K562 (cell line): ENCODE measurements around the gene ZNF646. TPM values are rescaled to one million over a fixed set of nuclear protein-coding genes. Genes with fewer than 3 reads are reported as not detected.

Experiments used
- ATAC-seq: fragments of 200-7000 bp; cut with Tn5 transposase; 3 replicates; pipeline ENCODE4 v1.9.1; 2020; ENCODE audit warnings: moderate library complexity
- BruUV-seq: library from RNA; stranded (reverse); fragments of 400-500 nt; replicated peaks from 2 replicates; lab custom pipeline; 2021; lab: Mats Ljungman, UMichigan
- CTCF ChIA-PET: fragments of 300-600 bp; formaldehyde crosslinking; extraction: SDS; loops from one replicate; lab custom pipeline; 2021; ENCODE audit warnings: low intra/inter-chr PET ratio; lab: Yijun Ruan, JAX
- POLR2A ChIA-PET: fragments of 300-600, 350-650 bp; sonication (Branson Sonifier 250); formaldehyde crosslinking; extraction: SDS; loops from one replicate; lab custom pipeline; 2021; ENCODE audit warnings: antibody characterized with exemption, inconsistent platforms; lab: Yijun Ruan, JAX
- DNase-seq, 4 experiments: peaks; one replicate each; pipeline versions ENCODE4 v3.0.0 to v3.0.0-alpha.2; 2011 to 2018; ENCODE audit warnings: low spot score in 3 of 4, mixed read lengths in 3 of 4; ENCODE audit errors: extremely low read depth in 1 of 4
- FAIRE-seq: peaks from 2 replicates; lab custom pipeline; 2011; peaks lifted over from hg19 to GRCh38; lab: Jason Lieb, UNC
- H2AFZ ChIP-seq: 2 replicates; pipeline ENCODE4 v1.6.0; 2011; ENCODE audit warnings: low read depth, low read length, control low read depth, inconsistent platforms
- H3K27ac ChIP-seq: fragments of 200-600 bp; 3 replicates; pipeline ENCODE4 v1.8.0; 2011; ENCODE audit warnings: low read depth, mild to moderate bottlenecking, control low read depth, inconsistent platforms, low read length, moderate library complexity, mixed read lengths; ENCODE audit errors: extremely low read depth
- H3K27me3 ChIP-seq, 2 experiments: fragments of 300-600 bp in 1 of 2; 2 replicates in 1 of 2; 3 replicates in 1 of 2; pipeline versions ENCODE4 v1.6.0 to v1.8.0; 2011; ENCODE audit warnings: inconsistent platforms in 2 of 2, low read length in 2 of 2, mild to moderate bottlenecking in 1 of 2, mixed read lengths in 1 of 2, moderate library complexity in 1 of 2; ENCODE audit not compliant: control insufficient read depth in 2 of 2, insufficient read depth in 2 of 2
- H3K36me3 ChIP-seq: fragments of 300-600 bp; 3 replicates; pipeline ENCODE4 v1.8.0; 2011; ENCODE audit warnings: mild to moderate bottlenecking, low read length, inconsistent platforms; ENCODE audit not compliant: control insufficient read depth, insufficient read depth
- H3K4me1 ChIP-seq, 2 experiments: fragments of 200-600 bp in 1 of 2; replicated peaks in 1 of 2; 2 replicates in 1 of 2; 3 replicates in 1 of 2; pipeline versions ENCODE4 v1.5.1 to v1.8.0; 2011; ENCODE audit warnings: inconsistent platforms in 2 of 2, low read length in 2 of 2, mild to moderate bottlenecking in 1 of 2, mixed read lengths in 1 of 2, moderate library complexity in 1 of 2; ENCODE audit not compliant: control insufficient read depth in 2 of 2, insufficient read depth in 2 of 2
- H3K4me2 ChIP-seq: 2 replicates; pipeline ENCODE4 v1.6.1; 2011; ENCODE audit warnings: low read length, control low read depth, inconsistent platforms, mixed read lengths; ENCODE audit not compliant: insufficient read depth
- H3K4me3 ChIP-seq: fragments of 200-600 bp; sonication (generic), shearing (Covaris generic); 2 replicates; pipeline ENCODE4 v1.5.1; 2016; ENCODE audit warnings: control low read depth, inconsistent platforms
- H3K79me2 ChIP-seq: fragments of 200-600 bp; 3 replicates; pipeline ENCODE4 v1.8.0; 2011; ENCODE audit warnings: low read length, inconsistent platforms; ENCODE audit not compliant: control insufficient read depth, insufficient read depth
- H3K9ac ChIP-seq, 2 experiments: 2 replicates each; pipeline versions ENCODE4 v1.6.0 to v1.6.1; 2011; ENCODE audit warnings: low read depth in 2 of 2, low read length in 2 of 2, control low read depth in 1 of 2, inconsistent platforms in 1 of 2, mild to moderate bottlenecking in 1 of 2, mixed read lengths in 1 of 2; ENCODE audit not compliant: insufficient read depth in 1 of 2
- H3K9me1 ChIP-seq: one replicate; pipeline ENCODE4 v1.6.0; 2011; ENCODE audit warnings: inconsistent platforms, mild to moderate bottlenecking, low read length, moderate library complexity; ENCODE audit not compliant: control insufficient read depth, insufficient read depth
- H3K9me3 ChIP-seq: replicated peaks from 2 replicates; pipeline ENCODE4 v1.5.1; 2011; ENCODE audit warnings: low read depth, low read length, inconsistent platforms; ENCODE audit not compliant: control insufficient read depth, insufficient read depth
- H4K20me1 ChIP-seq: replicated peaks from 2 replicates; pipeline ENCODE4 v1.6.1; 2011; ENCODE audit warnings: low read length, inconsistent platforms, mixed read lengths; ENCODE audit not compliant: control insufficient read depth, insufficient read depth
- CBX2 ChIP-seq: fragments of 200-600 bp; sonication (generic); IDR thresholded peaks from one replicate; pipeline ENCODE4 v1.6.1; 2012; ENCODE audit warnings: mild to moderate bottlenecking, low read length, inconsistent platforms; ENCODE audit not compliant: insufficient read depth, poor library complexity, severe bottlenecking
- CEBPB ChIP-seq: fragments of 450-650 bp; IDR thresholded peaks from 2 replicates; pipeline ENCODE4 v1.6.1; 2016; ENCODE audit warnings: missing genetic modification characterization, missing compliant biosample characterization
- CREM ChIP-seq: IDR thresholded peaks from 2 replicates; pipeline ENCODE4 v1.6.1; 2014; ENCODE audit warnings: antibody characterized with exemption, low read depth
- DNMT1 ChIP-seq: fragments of 450-650 bp; IDR thresholded peaks from 2 replicates; pipeline ENCODE4 v1.6.1; 2016; ENCODE audit warnings: antibody characterized with exemption, mild to moderate bottlenecking
- DPF2 ChIP-seq: fragments of 450-650 bp; IDR thresholded peaks from 2 replicates; pipeline ENCODE4 v1.6.1; 2016
- ETS2 ChIP-seq: IDR thresholded peaks from 2 replicates; pipeline ENCODE4 v1.6.1; 2016; ENCODE audit warnings: borderline replicate concordance, missing genetic modification characterization, mild to moderate bottlenecking, moderate library complexity, missing compliant biosample characterization; ENCODE audit not compliant: poor library complexity, severe bottlenecking
- POLR3A ChIP-seq: IDR thresholded peaks from 2 replicates; pipeline ENCODE4 v1.6.1; 2011; ENCODE audit warnings: borderline replicate concordance, mild to moderate bottlenecking, moderate library complexity; ENCODE audit not compliant: insufficient read length, insufficient read depth; ENCODE audit errors: extremely low read depth
- RBM25 ChIP-seq: fragments of 200-400 bp; formaldehyde crosslinking; IDR thresholded peaks from 2 replicates; pipeline ENCODE4 v1.6.1; 2018; ENCODE audit warnings: low read length, low read depth, moderate library complexity; ENCODE audit not compliant: severe bottlenecking
- RNF2 ChIP-seq: sonication (generic); IDR thresholded peaks from 2 replicates; pipeline ENCODE4 v1.6.1; 2016
- SNRNP70 ChIP-seq: fragments of 200-400 bp; formaldehyde crosslinking; optimal IDR thresholded peaks from 2 replicates; pipeline ENCODE3; 2017; ENCODE audit warnings: low read depth, low read length
- STAT5A ChIP-seq: IDR thresholded peaks from 2 replicates; pipeline ENCODE4 v1.6.1; 2012; ENCODE audit warnings: low read length, inconsistent platforms, borderline replicate concordance
- ZFP30 ChIP-seq: fragments of 250-450 bp; sonication (Bioruptor Pico); IDR thresholded peaks from 2 replicates; pipeline ENCODE4 v1.8.0; 2022; ENCODE audit warnings: moderate library complexity, mild to moderate bottlenecking, inconsistent platforms, borderline replicate concordance
- ZFPM2 ChIP-seq: fragments of 250-450 bp; sonication (Bioruptor Pico); IDR thresholded peaks from 2 replicates; pipeline ENCODE4 v1.5.1; 2022; ENCODE audit warnings: mild to moderate bottlenecking
- WGBS: fragments of 100-300 bp; shearing (Covaris generic); methylation state at CpG from one replicate; pipeline ENCODE4 v1.1.6; 2016; ENCODE audit warnings: low coverage, mixed read lengths; ENCODE audit not compliant: insufficient coverage; ENCODE audit errors: missing lambda C conversion rate; 5-methylcytosine and 5-hydroxymethylcytosine counted together
- in situ Hi-C: fragments of 300-500 bp; cut with MboI; formaldehyde crosslinking; loops from 4 replicates; pipeline ENCODE4 v1.15.0; 2018; ENCODE audit warnings: inconsistent platforms, mixed read lengths
- intact Hi-C: fragments of 100-400 bp; cut with micrococcal nuclease; formaldehyde crosslinking; loops from 2 replicates; pipeline ENCODE4 v1.14.2; 2022
- polyA plus RNA-seq, 8 experiments: library from polyadenylated mRNA; depleted of rRNA in 4 of 8; stranded (reverse) in 5 of 8; unstranded in 3 of 8; fragments of >200 nt; fragmentation: Nextera tagmentation in 2 of 8; fragmentation: Illumina TruSeq in 1 of 8; extraction: Ambion mirVana in 2 of 8; extraction: Trizol in 1 of 8; gene quantifications; 2 replicates each; pipeline versions ENCODE4 v1.2.1 to v1.2.3, GENCODE V29; 2011 to 2014; ENCODE audit warnings: inconsistent platforms in 1 of 8, missing spikeins in 1 of 8
- total RNA-seq, 7 experiments: library from RNA; depleted of rRNA in 6 of 7; stranded (reverse); fragments of >200 nt in 6 of 7; fragmentation: Illumina TruSeq in 2 of 7; extraction: Trizol in 2 of 7; gene quantifications; 2 replicates each; pipeline versions ENCODE4 v1.2.1 to v1.2.3, GENCODE V29; 2011 to 2021; ENCODE audit warnings: low replicate concordance in 1 of 7
- TF ChIP-seq, protein P1 (sequence below): IDR thresholded peaks from 2 replicates; pipeline ENCODE4 v1.6.1; 2011; ENCODE audit not compliant: insufficient read length; ENCODE audit errors: extremely low read depth
- TF ChIP-seq, protein P2 (sequence below): sonication (generic); formaldehyde crosslinking; IDR thresholded peaks from 2 replicates; pipeline ENCODE4 v1.8.0; 2022; ENCODE audit warnings: mild to moderate bottlenecking, missing genetic modification reagents

Gene ZNF646
- total and polyA plus RNA-seq, 9 of the 15 experiments (the other 6 are each of a cell fraction or from before 2014, with no cell fraction given): 0.08 to 20.6 (median 8.0) TPM

DNA sequence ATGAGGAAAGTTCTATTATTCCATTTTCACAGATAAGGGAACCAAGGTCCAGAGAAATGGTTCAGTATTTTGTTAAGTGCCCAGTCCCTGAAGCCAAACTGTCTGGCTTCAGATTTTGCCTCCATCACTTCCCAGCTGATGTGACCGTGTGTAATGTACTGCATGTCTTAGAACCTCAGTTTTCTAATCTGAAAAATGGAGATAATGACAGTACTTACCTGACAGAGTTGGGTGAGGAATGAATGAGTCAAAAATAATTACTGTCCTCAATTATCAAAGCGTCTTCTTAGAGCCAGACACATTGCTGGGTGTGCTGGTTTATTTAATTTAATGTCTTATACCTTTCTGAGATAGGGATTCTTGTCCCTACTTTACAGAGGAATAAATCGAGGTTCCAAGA is 6.9 kb upstream of the ZNF646 start:
- H2AFZ ChIP-seq: no peak overlapping the region
- H3K4me1 ChIP-seq: peaks cover 7 to 13% of the 10 kb centered on the region in 2 experiments; a peak in 4 of 5 replicates
- peaks cover 21% of the 10 kb centered on the region; the same call in 2 of the 3 replicates for H3K36me3 ChIP-seq
- ATAC-seq (no peak), DNase-seq (no peak), FAIRE-seq (no peak)
- H3K9ac ChIP-seq: no peak overlapping the region
- BruUV-seq: no TSS peak
- WGBS: 57% methylated on average over 3 of the region's 3 CpGs
- TF ChIP-seq RBM25 (peak; percentile 42), DNMT1 (no peak)
- in situ Hi-C loops: no loop called here
- no peaks in the 10 kb centered on the region for H3K9me1 ChIP-seq
- H3K9me3 ChIP-seq: no peaks in the 10 kb centered on the region
- intact Hi-C loops: no loop called here
- H3K4me3 ChIP-seq: no peak overlapping the region
- peaks cover 48% of the 10 kb centered on the region for H3K79me2 ChIP-seq
- H3K27me3 ChIP-seq: no peaks in the 10 kb centered on the region
- ChIA-PET POLR2A (interaction anchor here (0.6 to 2.2 kb wide), 5 partner anchors 8 to 112 kb away, joined by 3 to 7 read pairs (median 4); partner anchors contain the start of gene FUS), CTCF (no interaction called here)
- H3K27ac ChIP-seq: no peak overlapping the region
- no peak overlapping the region for H3K4me2 ChIP-seq
- H4K20me1 ChIP-seq: no peaks in the 10 kb centered on the region

DNA sequence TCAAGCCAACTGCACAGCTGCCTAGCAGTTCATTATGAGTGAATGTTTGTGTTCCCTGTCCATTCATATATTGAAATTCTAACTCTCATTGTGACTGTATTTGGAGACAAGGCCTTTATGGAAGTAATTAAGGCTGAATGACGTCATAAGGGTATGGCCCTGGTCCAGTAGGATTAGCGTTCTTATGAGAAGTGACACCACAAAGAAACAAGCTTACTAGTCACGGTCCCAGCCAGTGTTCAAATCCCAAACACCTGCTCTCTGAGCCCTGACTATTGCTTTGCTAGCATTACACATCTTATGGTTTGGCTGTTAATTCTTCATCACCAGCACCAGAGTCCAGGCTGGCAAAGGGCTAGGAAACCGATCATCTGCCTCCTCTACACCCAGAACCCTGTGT is 2.4 kb upstream of the ZNF646 start:
- Histone ChIP-seq H3K9me1 (no peaks in the 10 kb centered on the region), H3K9ac (peak overlapping the region; percentile 86 to 94; a peak in 3 of 4 replicates), H3K79me2 (peaks cover 70% of the 10 kb centered on the region), H3K4me2 (peak overlapping the region; percentile 97), H3K4me3 (peak overlapping the region; percentile 79), H3K27me3 (no peaks in the 10 kb centered on the region), H3K36me3 (peaks cover 13% of the 10 kb centered on the region; the same call in 2 of the 3 replicates), H3K4me1 (peaks cover 11 to 15% of the 10 kb centered on the region in 2 experiments; a peak in 4 of 5 replicates), H3K9me3 (no peaks in the 10 kb centered on the region), H4K20me1 (no peaks in the 10 kb centered on the region; the same call in 1 of the 2 replicates), H3K27ac (peak overlapping the region; percentile 88), H2AFZ (peak overlapping the region; percentile 95; the same call in 1 of the 2 replicates)
- DNase-seq (peak in 2 of 4 experiments; percentile 31 to 35), ATAC-seq (no peak), FAIRE-seq (no peak)
- in situ Hi-C loops (no loop called here), intact Hi-C loops (loop anchor here (1.0 to 5.0 kb wide), 2 partner anchors 39 to 80 kb away; partner anchors contain the start of gene STX4)
- POLR2A ChIA-PET: interaction anchor here (0.6 to 3.0 kb wide), 3 partner anchors 10 to 108 kb away, joined by 3 to 21 read pairs (median 11); partner anchors contain the start of gene FUS
- no TSS peak for BruUV-seq
- CTCF ChIA-PET: no interaction called here
- 12% methylated on average over 4 of the region's 4 CpGs for whole genome bisulfite sequencing
- peak; percentile 67 for TF ChIP-seq CREM
- TF ChIP-seq CEBPB (tag): no peak
- TF ChIP-seq, protein P1, sequence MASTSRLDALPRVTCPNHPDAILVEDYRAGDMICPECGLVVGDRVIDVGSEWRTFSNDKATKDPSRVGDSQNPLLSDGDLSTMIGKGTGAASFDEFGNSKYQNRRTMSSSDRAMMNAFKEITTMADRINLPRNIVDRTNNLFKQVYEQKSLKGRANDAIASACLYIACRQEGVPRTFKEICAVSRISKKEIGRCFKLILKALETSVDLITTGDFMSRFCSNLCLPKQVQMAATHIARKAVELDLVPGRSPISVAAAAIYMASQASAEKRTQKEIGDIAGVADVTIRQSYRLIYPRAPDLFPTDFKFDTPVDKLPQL: no peak
- no peak for TF ChIP-seq STAT5A
- no peak for TF ChIP-seq RNF2
- no peak for TF ChIP-seq SNRNP70
- TF ChIP-seq ZFP30 (CRISPR knock-in tag): no peak
- TF ChIP-seq POLR3A: no peak
- TF ChIP-seq ETS2 (tag): no peak
- TF ChIP-seq DPF2: no peak
- TF ChIP-seq, protein P2, sequence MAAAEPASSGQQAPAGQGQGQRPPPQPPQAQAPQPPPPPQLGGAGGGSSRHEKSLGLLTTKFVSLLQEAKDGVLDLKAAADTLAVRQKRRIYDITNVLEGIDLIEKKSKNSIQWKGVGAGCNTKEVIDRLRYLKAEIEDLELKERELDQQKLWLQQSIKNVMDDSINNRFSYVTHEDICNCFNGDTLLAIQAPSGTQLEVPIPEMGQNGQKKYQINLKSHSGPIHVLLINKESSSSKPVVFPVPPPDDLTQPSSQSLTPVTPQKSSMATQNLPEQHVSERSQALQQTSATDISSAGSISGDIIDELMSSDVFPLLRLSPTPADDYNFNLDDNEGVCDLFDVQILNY (CRISPR knock-in tag): no peak
- no peak for TF ChIP-seq ZFPM2 (CRISPR knock-in tag)
- no peak for TF ChIP-seq CBX2
